ENCODE results near the gene THSD4. TPM values are rescaled to one million over a fixed set of nuclear protein-coding genes. Genes with fewer than 3 reads are reported as not detected.
"Not testable (repeated sequence)": the region's sequence is repeated elsewhere in the genome, so short reads cannot be mapped to it uniquely, and the experiment has no call there.

Gene THSD4
- total RNA-seq, 2 experiments from 2014 or later: not detected

DNA sequence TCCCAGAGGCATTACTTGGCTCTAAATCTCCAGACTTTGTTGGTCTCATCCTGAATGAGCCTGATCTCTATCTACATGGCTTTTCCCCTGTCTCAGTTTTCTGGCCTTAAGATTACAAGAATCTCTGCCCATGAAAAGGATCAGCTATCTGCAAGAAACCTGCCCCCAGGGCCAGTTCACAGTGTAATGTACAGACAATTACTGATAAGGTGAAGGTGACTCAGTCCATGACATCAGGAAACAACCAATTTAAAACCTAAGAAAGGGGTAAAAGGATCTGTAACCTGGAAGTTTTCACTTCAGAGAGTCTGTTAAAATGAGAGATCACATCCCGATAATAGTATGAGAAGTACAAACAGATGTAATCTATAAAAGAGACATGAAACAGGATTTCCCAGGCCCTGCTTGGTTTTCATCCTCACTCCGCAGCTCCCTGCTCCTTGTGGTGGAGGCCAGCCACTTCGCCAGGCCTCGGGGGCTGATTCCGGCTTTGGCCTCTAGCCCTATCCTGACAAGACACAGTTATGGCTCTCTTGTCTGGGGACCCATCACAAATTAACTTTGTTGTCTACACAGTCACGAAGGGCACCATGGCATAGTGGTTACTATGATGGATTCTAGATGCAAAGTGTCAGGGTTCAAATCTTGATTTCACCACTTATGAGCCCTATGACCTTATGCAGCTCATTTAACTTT is 136.9 kb downstream of the THSD4 start:
- CTCF ChIA-PET: no interaction called here
- Mint-ChIP-seq H3K27ac (no peak overlapping the region), H3K36me3 (no peaks in the 10 kb centered on the region), H3K4me1 (no peaks in the 10 kb centered on the region), H3K27me3 (no peaks in the 10 kb centered on the region), H3K4me3 (no peak overlapping the region), H3K9me3 (ENCODE audit: low read depth) (no peaks in the 10 kb centered on the region)
- ATAC-seq: no peak
- no peak for DNase-seq

DNA sequence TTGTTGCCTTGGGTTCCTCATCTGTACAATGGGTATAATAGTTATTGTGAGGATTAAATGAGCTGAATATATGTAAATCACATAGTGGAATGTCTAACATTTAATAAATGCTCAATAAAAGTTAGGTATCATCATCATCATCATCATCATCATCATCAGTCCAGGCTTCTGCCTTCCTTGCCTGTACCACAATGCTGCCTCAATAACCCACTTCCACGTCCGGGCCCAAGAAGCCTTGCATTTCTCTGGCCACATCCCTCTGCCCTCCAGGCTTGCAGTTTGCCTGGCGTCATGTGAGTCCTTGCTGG is 137.4 kb downstream of the THSD4 start:
- CTCF ChIA-PET: no interaction called here
- no peak for ATAC-seq
- Mint-ChIP-seq H3K36me3 (no peaks in the 10 kb centered on the region), H3K4me1 (no peaks in the 10 kb centered on the region), H3K27me3 (no peaks in the 10 kb centered on the region), H3K9me3 (ENCODE audit: low read depth) (no peaks in the 10 kb centered on the region), H3K4me3 (no peak overlapping the region), H3K27ac (no peak overlapping the region)
- DNase-seq: no peak

DNA sequence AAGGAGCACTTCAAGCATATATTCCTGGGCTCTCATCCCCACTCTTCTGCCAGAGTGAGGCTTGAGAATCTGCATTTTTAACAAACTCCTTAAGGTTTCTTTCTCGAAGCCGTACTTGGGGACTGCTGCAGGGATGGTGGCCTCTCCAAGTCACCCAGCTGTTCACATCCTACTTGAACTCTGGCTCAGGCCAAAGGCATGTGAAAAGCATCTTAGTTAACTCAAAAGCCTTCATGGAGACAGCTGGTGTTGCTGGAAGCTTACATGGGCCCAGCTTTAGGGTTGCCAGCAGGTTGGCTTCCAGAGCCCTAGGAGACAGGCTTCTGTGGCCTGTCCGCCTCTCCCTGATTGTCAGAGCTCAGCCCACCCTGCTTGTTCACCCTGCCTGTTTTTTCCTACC is 139.2 kb downstream of the THSD4 start:
- Mint-ChIP-seq H3K27ac (no peak overlapping the region), H3K36me3 (no peaks in the 10 kb centered on the region), H3K4me1 (no peaks in the 10 kb centered on the region), H3K9me3 (ENCODE audit: low read depth) (no peaks in the 10 kb centered on the region), H3K4me3 (no peak overlapping the region), H3K27me3 (no peaks in the 10 kb centered on the region)
- CTCF ChIA-PET: no interaction called here
- DNase-seq: no peak
- no peak for ATAC-seq

DNA sequence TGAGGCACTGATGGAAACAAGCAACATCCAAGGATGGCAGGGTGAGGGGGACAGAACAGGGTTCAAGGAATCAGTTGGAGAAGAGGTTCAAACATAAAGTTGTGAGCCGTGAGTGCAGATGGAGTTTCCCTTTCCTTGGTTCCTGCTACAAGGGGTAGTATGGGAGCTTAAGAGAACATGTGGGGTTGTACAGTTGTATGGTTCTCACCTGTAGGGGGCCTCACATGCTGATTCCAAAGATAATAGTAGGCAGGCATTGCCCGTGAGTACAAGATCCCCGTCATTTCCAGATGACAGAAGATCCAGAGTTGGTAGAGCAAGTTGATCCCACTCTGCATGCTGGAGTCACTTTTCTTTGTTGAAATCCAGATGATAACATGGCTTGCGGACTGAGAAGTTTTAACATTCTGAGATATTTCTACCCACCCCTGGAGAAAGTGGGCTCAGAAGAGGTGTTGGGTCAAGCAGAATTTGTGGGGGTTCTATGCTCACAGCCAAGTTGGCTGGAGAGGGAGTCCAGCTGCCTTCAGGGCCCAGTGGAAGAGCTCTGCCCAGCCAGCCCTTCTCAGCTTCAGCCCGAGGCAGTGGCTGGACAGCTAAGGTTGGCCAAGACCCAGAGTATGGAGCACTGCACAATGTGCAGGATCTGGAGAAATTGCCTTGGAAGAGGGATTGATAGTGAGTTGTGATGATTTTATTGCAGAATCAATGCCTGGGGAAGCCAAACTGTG is 141.8 kb downstream of the THSD4 start:
- CTCF ChIA-PET: no interaction called here
- no peak overlapping the region for H3K4me3 Mint-ChIP-seq
- ATAC-seq (no peak), DNase-seq (no peak)
- no peaks in the 10 kb centered on the region for H3K4me1 Mint-ChIP-seq
- H3K27me3 Mint-ChIP-seq: peaks cover 3% of the 10 kb centered on the region
- no peaks in the 10 kb centered on the region for H3K9me3 Mint-ChIP-seq (ENCODE audit: low read depth)
- no peaks in the 10 kb centered on the region for H3K36me3 Mint-ChIP-seq
- no peak overlapping the region for H3K27ac Mint-ChIP-seq

DNA sequence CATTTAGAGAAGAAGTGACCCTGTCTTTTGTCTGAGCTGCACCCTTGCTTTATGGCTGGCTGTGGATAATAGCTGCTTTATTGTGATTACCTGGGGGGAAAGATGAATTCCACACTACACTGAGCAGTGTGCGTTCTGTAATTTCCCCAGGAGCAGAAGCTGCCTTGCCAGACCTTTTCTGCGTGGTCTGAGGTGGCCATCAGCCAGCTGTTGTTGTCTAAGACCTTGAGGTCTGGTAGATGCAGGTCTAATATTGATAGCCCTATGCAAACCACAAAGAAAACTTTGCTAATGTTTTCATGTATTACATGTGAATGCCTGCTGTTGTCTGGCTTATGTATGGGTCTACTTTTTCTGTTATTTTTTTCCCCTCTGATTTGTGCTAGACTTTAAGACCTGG is 144.6 kb downstream of the THSD4 start:
- DNase-seq (no peak), ATAC-seq (no peak)
- H3K4me1 Mint-ChIP-seq: no peaks in the 10 kb centered on the region
- H3K36me3 Mint-ChIP-seq: no peaks in the 10 kb centered on the region
- H3K27ac Mint-ChIP-seq: no peak overlapping the region
- CTCF ChIA-PET: no interaction called here
- H3K27me3 Mint-ChIP-seq: peaks cover 3% of the 10 kb centered on the region
- H3K9me3 Mint-ChIP-seq (ENCODE audit: low read depth): no peaks in the 10 kb centered on the region
- H3K4me3 Mint-ChIP-seq: no peak overlapping the region

DNA sequence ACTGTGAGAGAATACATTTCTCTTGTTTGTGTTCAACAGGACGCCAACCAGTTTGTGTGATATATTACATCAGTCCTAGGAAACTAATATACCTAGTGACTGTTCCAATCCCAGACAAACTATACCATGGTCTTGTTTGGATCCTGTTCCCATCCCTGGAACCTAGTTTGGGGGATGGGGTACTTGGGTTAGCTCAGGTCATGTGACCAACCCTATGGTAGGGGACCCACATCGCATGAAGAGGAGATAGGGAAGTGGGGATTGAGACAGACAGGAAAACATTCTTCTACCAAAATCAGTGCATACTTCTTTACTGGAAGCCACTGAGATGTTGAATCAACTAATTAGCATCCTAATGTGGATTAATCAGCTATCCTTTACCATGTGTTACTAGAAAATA is 146.1 kb downstream of the THSD4 start:
- H3K27ac Mint-ChIP-seq: no peak overlapping the region
- DNase-seq (no peak), ATAC-seq (no peak)
- CTCF ChIA-PET: no interaction called here
- no peaks in the 10 kb centered on the region for H3K4me1 Mint-ChIP-seq
- H3K4me3 Mint-ChIP-seq: no peak overlapping the region
- no peaks in the 10 kb centered on the region for H3K9me3 Mint-ChIP-seq (ENCODE audit: low read depth)
- H3K27me3 Mint-ChIP-seq: peaks cover 3% of the 10 kb centered on the region
- no peaks in the 10 kb centered on the region for H3K36me3 Mint-ChIP-seq

DNA sequence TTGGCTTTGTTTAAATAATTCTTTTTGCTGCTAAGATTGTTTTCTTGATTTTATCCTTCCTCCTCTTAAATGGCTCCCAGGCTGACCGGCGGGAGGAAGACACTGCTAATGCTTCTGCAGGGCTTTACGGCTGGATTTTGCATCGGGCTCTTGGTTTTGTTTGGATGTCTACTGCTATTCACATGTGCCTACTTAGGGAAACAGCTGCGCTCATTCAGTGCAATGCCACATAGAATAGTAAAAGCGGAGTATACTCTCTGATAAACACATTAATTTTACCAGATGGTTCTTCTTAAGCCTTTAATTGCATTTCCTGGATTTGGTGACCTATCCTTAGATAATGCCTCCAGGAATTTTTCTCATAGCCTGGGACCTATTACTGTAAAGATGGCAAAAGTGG is 146.6 kb downstream of the THSD4 start:
- CTCF ChIA-PET: no interaction called here
- DNase-seq (no peak), ATAC-seq (no peak)
- no peaks in the 10 kb centered on the region for H3K36me3 Mint-ChIP-seq
- H3K4me1 Mint-ChIP-seq: no peaks in the 10 kb centered on the region
- no peak overlapping the region for H3K4me3 Mint-ChIP-seq
- no peak overlapping the region for H3K27ac Mint-ChIP-seq
- peaks cover 5% of the 10 kb centered on the region for H3K27me3 Mint-ChIP-seq
- H3K9me3 Mint-ChIP-seq (ENCODE audit: low read depth): no peaks in the 10 kb centered on the region

DNA sequence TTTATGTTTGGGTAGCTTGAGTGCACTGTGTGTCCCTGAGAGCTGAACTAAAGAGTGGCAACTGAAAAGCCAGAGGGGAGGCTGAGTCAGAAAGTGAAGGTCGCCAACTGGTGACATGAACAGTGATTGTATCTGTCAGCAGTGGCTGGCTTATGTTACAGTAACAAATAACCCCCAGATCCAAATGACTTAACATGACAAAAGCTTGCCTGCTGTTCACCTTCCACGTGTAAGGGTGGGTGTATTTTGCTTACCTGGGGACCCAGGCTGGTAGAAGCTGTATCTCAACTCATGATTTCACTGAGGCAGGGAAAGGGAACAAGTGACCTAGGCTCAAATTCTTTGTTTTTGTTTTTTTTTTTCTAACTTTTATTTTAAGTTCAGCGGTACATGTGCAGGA is 147.3 kb downstream of the THSD4 start:
- Mint-ChIP-seq H3K27me3 (peaks cover 5% of the 10 kb centered on the region), H3K36me3 (no peaks in the 10 kb centered on the region), H3K27ac (no peak overlapping the region), H3K9me3 (ENCODE audit: low read depth) (no peaks in the 10 kb centered on the region), H3K4me3 (no peak overlapping the region), H3K4me1 (no peaks in the 10 kb centered on the region)
- CTCF ChIA-PET: no interaction called here
- ATAC-seq (no peak), DNase-seq (no peak)

DNA sequence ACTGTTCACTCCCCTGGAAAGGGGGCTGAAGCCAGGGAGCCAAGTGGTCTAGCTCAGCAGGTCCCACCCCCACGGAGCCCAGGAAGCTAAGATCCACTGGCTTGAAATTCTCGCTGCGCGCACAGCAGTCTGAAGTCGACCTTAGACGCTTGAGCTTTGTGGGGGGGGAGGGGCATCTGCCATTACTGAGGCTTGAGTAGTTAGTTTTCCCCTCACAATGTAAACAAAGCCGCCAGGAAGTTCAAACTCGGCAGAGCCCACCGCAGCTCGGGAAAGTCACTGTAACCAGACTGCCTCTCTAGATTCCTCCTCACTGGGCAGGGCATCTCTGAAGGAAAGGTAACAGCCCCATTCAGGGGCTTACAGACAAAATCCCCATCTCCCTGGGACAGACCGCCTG is 150.3 kb downstream of the THSD4 start:
- H3K4me1 Mint-ChIP-seq; H3K27ac Mint-ChIP-seq; H3K36me3 Mint-ChIP-seq; CTCF ChIA-PET; DNase-seq; H3K9me3 Mint-ChIP-seq (ENCODE audit: low read depth); H3K4me3 Mint-ChIP-seq; ATAC-seq: not testable (repeated sequence)
- peaks cover 15% of the 10 kb centered on the region for H3K27me3 Mint-ChIP-seq

DNA sequence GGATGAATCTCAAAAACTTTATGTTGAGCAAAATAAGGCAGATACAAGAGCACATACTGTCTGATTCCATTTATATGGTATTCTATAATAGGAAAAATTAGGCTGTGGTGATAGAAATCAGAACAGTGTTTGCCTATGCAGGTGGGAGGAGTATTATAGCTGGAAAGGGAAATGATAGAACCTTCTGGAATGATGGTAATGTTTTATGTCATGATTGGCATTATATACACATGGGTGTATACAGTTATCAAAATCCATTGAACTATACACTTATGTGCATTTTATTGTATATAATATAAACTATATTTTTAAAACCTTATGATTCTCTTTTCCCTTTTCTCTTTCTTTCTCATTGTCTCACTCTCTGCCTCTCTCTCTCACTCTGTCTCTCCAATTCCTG is 156.1 kb downstream of the THSD4 start:
- no peak for ATAC-seq
- Mint-ChIP-seq H3K4me1 (no peaks in the 10 kb centered on the region), H3K4me3 (no peak overlapping the region), H3K9me3 (ENCODE audit: low read depth) (no peaks in the 10 kb centered on the region), H3K36me3 (no peaks in the 10 kb centered on the region), H3K27ac (no peak overlapping the region), H3K27me3 (peaks cover 15% of the 10 kb centered on the region)
- CTCF ChIA-PET: no interaction called here
- DNase-seq: no peak

DNA sequence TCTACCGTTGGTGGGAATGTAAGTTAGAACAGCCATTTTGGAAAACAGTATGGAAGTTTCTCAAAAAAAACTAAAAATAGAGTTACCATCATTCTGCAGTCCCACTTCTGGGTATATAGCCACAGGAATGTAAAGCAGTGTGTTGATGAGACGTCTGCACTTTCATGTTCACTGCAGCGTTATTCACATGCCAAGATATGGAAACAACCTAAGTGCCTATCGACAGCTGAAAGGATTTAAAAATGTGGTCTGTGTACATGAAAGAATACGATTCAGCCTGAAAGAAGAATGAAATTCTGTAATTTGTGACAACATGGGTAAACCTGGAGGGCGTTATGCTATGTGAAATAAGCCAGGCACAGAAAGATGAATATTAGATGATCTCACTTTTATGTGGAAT is 157.7 kb downstream of the THSD4 start:
- CTCF ChIA-PET: no interaction called here
- no peak for ATAC-seq
- H3K36me3 Mint-ChIP-seq: no peaks in the 10 kb centered on the region
- no peaks in the 10 kb centered on the region for H3K4me1 Mint-ChIP-seq
- no peak overlapping the region for H3K4me3 Mint-ChIP-seq
- DNase-seq: no peak
- H3K27ac Mint-ChIP-seq: no peak overlapping the region
- H3K27me3 Mint-ChIP-seq: peaks cover 13% of the 10 kb centered on the region
- no peaks in the 10 kb centered on the region for H3K9me3 Mint-ChIP-seq (ENCODE audit: low read depth)

DNA sequence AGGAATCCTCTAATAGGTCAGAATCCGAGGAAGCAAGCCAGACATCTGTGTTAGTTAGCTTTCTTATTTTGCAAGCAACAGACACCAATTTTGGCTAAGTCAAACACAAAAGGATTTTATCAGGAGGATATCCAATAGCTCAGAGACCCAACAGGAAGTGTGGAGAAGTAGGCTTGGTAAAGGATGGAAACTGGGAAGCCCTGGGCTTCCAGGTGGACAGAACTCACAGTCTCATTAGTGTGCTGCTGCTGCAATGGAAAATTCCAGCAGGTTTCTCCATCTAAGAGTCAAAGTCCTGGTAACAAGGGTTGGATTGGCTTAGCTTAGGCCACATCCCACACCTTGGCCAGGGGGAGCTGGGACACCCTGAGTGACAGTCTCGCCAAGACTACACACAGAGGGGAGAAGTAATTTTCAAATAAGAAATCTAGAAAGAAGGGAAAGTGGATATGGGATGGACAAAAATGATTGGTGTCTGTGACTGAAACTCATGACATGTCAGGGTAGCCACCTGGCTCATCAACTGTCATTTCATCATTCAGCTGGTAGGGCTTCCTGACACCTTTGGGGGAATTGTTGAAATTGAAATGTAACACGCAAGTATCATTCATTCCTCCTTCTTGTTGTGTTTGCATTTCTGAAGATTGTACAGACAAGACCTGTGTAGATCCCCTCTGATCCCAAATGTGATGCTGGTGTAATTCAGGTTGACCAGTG is 158.6 kb downstream of the THSD4 start:
- Mint-ChIP-seq H3K4me3 (no peak overlapping the region), H3K4me1 (no peaks in the 10 kb centered on the region), H3K27ac (no peak overlapping the region), H3K9me3 (ENCODE audit: low read depth) (no peaks in the 10 kb centered on the region), H3K27me3 (peaks cover 7% of the 10 kb centered on the region), H3K36me3 (no peaks in the 10 kb centered on the region)
- CTCF ChIA-PET: no interaction called here
- ATAC-seq (no peak), DNase-seq (no peak)

DNA sequence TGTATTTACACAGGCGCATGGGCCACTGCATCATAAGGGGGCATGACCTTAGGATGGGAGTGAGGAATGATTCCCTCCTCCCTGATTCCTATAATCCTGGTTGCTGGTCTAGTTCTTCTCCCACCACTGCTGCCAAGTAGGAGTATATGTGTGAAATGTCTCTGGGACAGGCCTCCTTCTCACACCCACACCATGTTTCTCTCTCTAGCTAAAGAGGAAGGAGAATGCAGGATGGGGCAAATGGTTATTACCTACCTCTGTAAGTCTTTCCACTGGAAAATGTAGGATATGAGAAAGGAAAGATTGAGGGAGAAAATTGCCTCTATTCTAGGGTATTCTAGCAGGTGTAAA is 159.2 kb downstream of the THSD4 start:
- no peaks in the 10 kb centered on the region for H3K4me1 Mint-ChIP-seq
- H3K27me3 Mint-ChIP-seq: peaks cover 5% of the 10 kb centered on the region
- no peaks in the 10 kb centered on the region for H3K9me3 Mint-ChIP-seq (ENCODE audit: low read depth)
- no peak for ATAC-seq
- H3K27ac Mint-ChIP-seq: no peak overlapping the region
- no peak for DNase-seq
- CTCF ChIA-PET: no interaction called here
- H3K36me3 Mint-ChIP-seq: no peaks in the 10 kb centered on the region
- H3K4me3 Mint-ChIP-seq: no peak overlapping the region

DNA sequence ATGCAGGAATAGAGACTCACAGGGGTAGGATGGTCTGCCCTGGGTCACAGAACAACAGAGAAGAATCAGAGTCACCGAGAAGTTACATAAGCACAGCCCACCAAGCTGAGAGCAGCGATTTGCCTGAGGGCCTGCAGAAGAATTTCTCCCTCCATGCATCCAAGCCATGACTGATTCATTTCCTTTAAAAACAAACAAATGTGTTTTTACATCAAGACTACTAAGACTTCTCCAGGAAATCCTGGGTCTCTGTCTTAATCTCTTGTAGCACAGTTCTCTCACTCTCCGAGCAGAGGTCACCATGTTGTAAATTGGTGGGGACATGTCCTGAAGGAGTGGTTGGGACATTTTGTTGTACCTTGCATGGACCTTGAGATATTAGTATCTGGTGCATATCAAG is 159.8 kb downstream of the THSD4 start:
- no peak overlapping the region for H3K27ac Mint-ChIP-seq
- no peaks in the 10 kb centered on the region for H3K9me3 Mint-ChIP-seq (ENCODE audit: low read depth)
- CTCF ChIA-PET: no interaction called here
- no peak for DNase-seq
- peaks cover 5% of the 10 kb centered on the region for H3K27me3 Mint-ChIP-seq
- no peaks in the 10 kb centered on the region for H3K4me1 Mint-ChIP-seq
- no peak for ATAC-seq
- H3K36me3 Mint-ChIP-seq: no peaks in the 10 kb centered on the region
- H3K4me3 Mint-ChIP-seq: no peak overlapping the region

All from activated CD8-positive, alpha-beta memory T cell treated with anti-CD3 and anti-CD28 coated beads, Interleukin-2, amount 10 ng/mL, durations not matched to agents 7 days and 5 days (primary cell).